ENCODE results near the gene PRRG4.

DNA sequence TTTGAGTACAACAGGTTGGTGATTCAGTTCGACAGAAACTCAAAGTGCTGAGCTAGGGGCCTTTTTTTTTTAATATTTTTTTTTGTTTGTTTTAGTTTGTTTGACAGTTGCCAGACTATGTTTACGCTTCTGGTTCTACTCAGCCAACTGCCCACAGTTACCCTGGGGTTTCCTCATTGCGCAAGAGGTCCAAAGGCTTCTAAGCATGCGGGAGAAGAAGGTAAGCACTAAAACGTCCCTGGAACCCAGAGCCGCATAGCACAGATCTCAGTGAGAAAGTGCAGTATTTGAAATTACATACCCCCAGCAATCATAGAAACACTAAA is 649 bp downstream of the PRRG4 start:
- TF ChIP-seq, protein P1, sequence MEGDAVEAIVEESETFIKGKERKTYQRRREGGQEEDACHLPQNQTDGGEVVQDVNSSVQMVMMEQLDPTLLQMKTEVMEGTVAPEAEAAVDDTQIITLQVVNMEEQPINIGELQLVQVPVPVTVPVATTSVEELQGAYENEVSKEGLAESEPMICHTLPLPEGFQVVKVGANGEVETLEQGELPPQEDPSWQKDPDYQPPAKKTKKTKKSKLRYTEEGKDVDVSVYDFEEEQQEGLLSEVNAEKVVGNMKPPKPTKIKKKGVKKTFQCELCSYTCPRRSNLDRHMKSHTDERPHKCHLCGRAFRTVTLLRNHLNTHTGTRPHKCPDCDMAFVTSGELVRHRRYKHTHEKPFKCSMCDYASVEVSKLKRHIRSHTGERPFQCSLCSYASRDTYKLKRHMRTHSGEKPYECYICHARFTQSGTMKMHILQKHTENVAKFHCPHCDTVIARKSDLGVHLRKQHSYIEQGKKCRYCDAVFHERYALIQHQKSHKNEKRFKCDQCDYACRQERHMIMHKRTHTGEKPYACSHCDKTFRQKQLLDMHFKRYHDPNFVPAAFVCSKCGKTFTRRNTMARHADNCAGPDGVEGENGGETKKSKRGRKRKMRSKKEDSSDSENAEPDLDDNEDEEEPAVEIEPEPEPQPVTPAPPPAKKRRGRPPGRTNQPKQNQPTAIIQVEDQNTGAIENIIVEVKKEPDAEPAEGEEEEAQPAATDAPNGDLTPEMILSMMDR (IDR thresholded peaks at IDR 0.05; ENCODE audit: low read depth, low read length) = no peak
- no peak for TF ChIP-seq EZH2phosphoT487 (IDR thresholded peaks at IDR 0.05; ENCODE audit: low read depth)

All from OCI-LY3 (cell line).